ENCODE results near the gene TNRC18. TPM values are rescaled to one million over a fixed set of nuclear protein-coding genes. Genes with fewer than 3 reads are reported as not detected.

The TNRC18 gene
- total and polyA plus RNA-seq, 2 donors (not counting 1 experiment from before 2014, with no cell fraction given): 17.8 to 75.0 TPM

- no peaks in the 10 kb centered on the region for H3K9me3 Mint-ChIP-seq (ENCODE audit: insufficient read depth)
- H2AFZ ChIP-seq (ENCODE audit: insufficient read depth, low read depth, low read length, poor library complexity, severe bottlenecking): no peak overlapping the region
- CTCF ChIA-PET: interaction anchor here (0.6 to 2.2 kb wide), 5 partner anchors 26 to 194 kb away, joined by 3 to 7 read pairs (median 4); no protein-coding TSS in a partner anchor
- peaks cover 87 to 89% of the 10 kb centered on the region in 2 donors for H3K4me1 ChIP-seq (ENCODE audit: control insufficient read depth in 2 of 2, insufficient read depth in 2 of 2, low read length in 2 of 2)
- no peak for TF ChIP-seq CTCF (IDR thresholded peaks at IDR 0.05)
- no peak for TF ChIP-seq EZH2 (IDR thresholded peaks at IDR 0.05; ENCODE audit: borderline replicate concordance, insufficient read depth, low read depth, low read length, poor library complexity, severe bottlenecking)
- peaks cover 0 to 93% (median 67%) of the 10 kb centered on the region in 4 experiments for H3K27me3 ChIP-seq (replicated peaks in 1 of 4; ENCODE audit: control extremely low read depth in 1 of 4, control insufficient read depth in 3 of 4, insufficient read depth in 4 of 4, low read length in 3 of 4)
- H3K4me1 Mint-ChIP-seq: peaks cover 49% of the 10 kb centered on the region
- peak overlapping the region in 2 of 5 experiments; percentile 67 to 70 for H3K4me3 ChIP-seq (ENCODE audit: control extremely low read depth in 1 of 5, extremely low read depth in 1 of 5, insufficient read depth in 1 of 5, low read depth in 2 of 5, low read length in 4 of 5)
- intact Hi-C loops (cut with micrococcal nuclease): loop anchor here (2.0 kb wide), 1 partner anchor 59 kb away; no protein-coding TSS in a partner anchor
- peak overlapping the region; percentile 65 for H3K27ac Mint-ChIP-seq
- DNase-seq (peak; percentile 64), ATAC-seq (ENCODE audit: low read depth) (no peak)
- H3K4me2 ChIP-seq (replicated peaks; ENCODE audit: low read depth, low read length, poor library complexity, severe bottlenecking): peak overlapping the region; percentile 97
- H3K27ac ChIP-seq (ENCODE audit: low read length in 2 of 2): no peak overlapping the region
- peaks cover 71% of the 10 kb centered on the region for H4K20me1 ChIP-seq (ENCODE audit: control insufficient read depth, insufficient read depth, low read length, poor library complexity, severe bottlenecking)
- peak overlapping the region; percentile 64 for H3K9ac ChIP-seq (ENCODE audit: low read length)
- H3K4me3 Mint-ChIP-seq: peak overlapping the region; percentile 84
- peaks cover 34% of the 10 kb centered on the region for H3K27me3 Mint-ChIP-seq
- H3K9me3 ChIP-seq (ENCODE audit: control extremely low read depth in 1 of 3, control insufficient read depth in 2 of 3, insufficient read depth in 1 of 3, low read length in 2 of 3): peaks cover 0 to 66% (median 0%) of the 10 kb centered on the region in 3 donors
- WGBS (ENCODE audit: insufficient coverage): 1% methylated on average over 26 of the region's 38 CpGs
- POLR2A ChIA-PET: no interaction called here
- peaks cover 4% of the 10 kb centered on the region for H3K79me2 ChIP-seq (ENCODE audit: control insufficient read depth, insufficient read depth, low read length)
- H3K36me3 ChIP-seq (replicated peaks in 1 of 2; ENCODE audit: control extremely low read depth in 1 of 2, control insufficient read depth in 1 of 2, extremely low read depth in 1 of 2, insufficient read depth in 2 of 2, low read length in 1 of 2): no peaks in the 10 kb centered on the region
These were observed 2.0 kb upstream of the TNRC18 start for GRCh38 chr7:5425507-5426225.

Data from B cell (primary cell).